Mesendoderm (in vitro differentiated cells): ENCODE data around the gene LRRC40.
A peak's percentile ranks its signal among the peaks of the same experiment; 100 is the strongest.

Experiments
- DNase-seq: peaks from one replicate; pipeline ENCODE4 v3.0.0; 2013
- H2AK5ac ChIP-seq: 2 replicates; pipeline ENCODE4 v1.6.1; 2013; ENCODE audit warnings: low read length, inconsistent platforms
- H2BK120ac ChIP-seq: 2 replicates; pipeline ENCODE4 v1.6.1; 2013; ENCODE audit warnings: low read depth, mild to moderate bottlenecking, low read length, moderate library complexity, mixed read lengths
- H2BK15ac ChIP-seq: replicated peaks from 2 replicates; pipeline ENCODE4 v1.6.1; 2013; ENCODE audit warnings: low read depth, mild to moderate bottlenecking, moderate library complexity
- H2BK5ac ChIP-seq: 2 replicates; pipeline ENCODE4 v1.6.1; 2013; ENCODE audit warnings: low read length, inconsistent platforms
- H3K18ac ChIP-seq: 2 replicates; pipeline ENCODE4 v1.6.1; 2013; ENCODE audit warnings: mild to moderate bottlenecking, low read length, mixed read lengths
- H3K23ac ChIP-seq: one replicate; pipeline ENCODE4 v1.6.1; 2013; ENCODE audit warnings: low read length
- H3K27ac ChIP-seq: 2 replicates; pipeline ENCODE4 v1.5.1; 2013; ENCODE audit warnings: low read depth, mild to moderate bottlenecking, inconsistent platforms, low read length, moderate library complexity
- H3K27me3 ChIP-seq: 2 replicates; pipeline ENCODE4 v1.6.1; 2013; ENCODE audit warnings: low read length, control low read depth, mild to moderate bottlenecking, inconsistent platforms; ENCODE audit not compliant: insufficient read depth, poor library complexity
- H3K36me3 ChIP-seq: 2 replicates; pipeline ENCODE4 v1.6.1; 2013; ENCODE audit warnings: low read length, inconsistent platforms; ENCODE audit not compliant: control insufficient read depth, insufficient read depth
- H3K4ac ChIP-seq: one replicate; pipeline ENCODE4 v1.6.1; 2013; ENCODE audit warnings: low read depth, mild to moderate bottlenecking, low read length, moderate library complexity
- H3K4me1 ChIP-seq: 2 replicates; pipeline ENCODE4 v1.6.1; 2013; ENCODE audit warnings: low read depth, low read length, inconsistent platforms; ENCODE audit not compliant: control insufficient read depth
- H3K4me2 ChIP-seq: 2 replicates; pipeline ENCODE4 v1.6.1; 2013; ENCODE audit warnings: low read length
- H3K4me3 ChIP-seq: 2 replicates; pipeline ENCODE4 v1.5.1; 2013; ENCODE audit warnings: mild to moderate bottlenecking, low read length
- H3K56ac ChIP-seq: one replicate; pipeline ENCODE4 v1.6.1; 2013; ENCODE audit warnings: low read length
- H3K79me1 ChIP-seq: 2 replicates; pipeline ENCODE4 v1.6.1; 2013; ENCODE audit warnings: low read length, inconsistent platforms
- H3K79me2 ChIP-seq: 2 replicates; pipeline ENCODE4 v1.6.1; 2013; ENCODE audit warnings: mild to moderate bottlenecking, low read length; ENCODE audit not compliant: control insufficient read depth, insufficient read depth
- H3K9ac ChIP-seq: 2 replicates; pipeline ENCODE4 v1.6.1; 2013; ENCODE audit warnings: low read length, inconsistent platforms
- H4K5ac ChIP-seq: one replicate; pipeline ENCODE4 v1.6.1; 2013; ENCODE audit warnings: low read length
- H4K8ac ChIP-seq: one replicate; pipeline ENCODE4 v1.6.1; 2013; ENCODE audit warnings: low read depth, mild to moderate bottlenecking, control low read depth, low read length, moderate library complexity
- WGBS: extraction: QIAGEN DNeasy Blood & Tissue Kit; methylation state at CpG from one replicate; pipeline ENCODE4 v1.1.7; 2013; ENCODE audit warnings: low lambda C conversion rate, missing lambda C conversion rate; ENCODE audit not compliant: insufficient coverage; ENCODE audit errors: extremely low coverage; 5-methylcytosine and 5-hydroxymethylcytosine counted together

The LRRC40 gene

GRCh38 chr1:70112838-70113237 lies 92.5 kb downstream of the LRRC40 start:
- no peak overlapping the region for H3K18ac ChIP-seq
- no peak overlapping the region for H3K4ac ChIP-seq
- H2BK120ac ChIP-seq = no peak overlapping the region
- H2AK5ac ChIP-seq = no peak overlapping the region
- H3K23ac ChIP-seq = no peak overlapping the region
- H3K27ac ChIP-seq = no peak overlapping the region
- peak; percentile 8 for DNase-seq
- no peaks in the 10 kb centered on the region for H3K36me3 ChIP-seq
- no peak overlapping the region for H3K56ac ChIP-seq
- WGBS = no CpG with 5 or more reads among the region's 5 CpGs
- no peak overlapping the region for H3K9ac ChIP-seq
- no peak overlapping the region for H2BK5ac ChIP-seq
- H2BK15ac ChIP-seq = no peak overlapping the region
- no peaks in the 10 kb centered on the region for H3K79me1 ChIP-seq
- H4K5ac ChIP-seq = no peak overlapping the region
- H3K4me3 ChIP-seq = no peak overlapping the region
- no peak overlapping the region for H3K4me2 ChIP-seq
- no peaks in the 10 kb centered on the region for H3K27me3 ChIP-seq
- no peaks in the 10 kb centered on the region for H3K79me2 ChIP-seq
- H3K4me1 ChIP-seq = no peaks in the 10 kb centered on the region
- no peak overlapping the region for H4K8ac ChIP-seq

- Histone ChIP-seq H3K4me1 (no peaks in the 10 kb centered on the region), H2BK5ac (no peak overlapping the region), H3K79me1 (no peaks in the 10 kb centered on the region), H2BK120ac (no peak overlapping the region), H3K18ac (no peak overlapping the region), H4K8ac (no peak overlapping the region), H2AK5ac (no peak overlapping the region), H2BK15ac (no peak overlapping the region), H3K27me3 (no peaks in the 10 kb centered on the region), H3K4me2 (no peak overlapping the region), H3K79me2 (no peaks in the 10 kb centered on the region), H3K27ac (no peak overlapping the region), H4K5ac (no peak overlapping the region), H3K56ac (no peak overlapping the region), H3K4ac (no peak overlapping the region), H3K36me3 (no peaks in the 10 kb centered on the region), H3K9ac (no peak overlapping the region), H3K23ac (no peak overlapping the region), H3K4me3 (no peak overlapping the region)
- DNase-seq = no peak
- no CpG with 5 or more reads among the region's 5 CpGs for WGBS
These were observed 96.1 kb downstream of the LRRC40 start for GRCh38 chr1:70109241-70109640.

- no peak overlapping the region for H2BK120ac ChIP-seq
- H2AK5ac ChIP-seq = no peak overlapping the region
- no peaks in the 10 kb centered on the region for H3K36me3 ChIP-seq
- H3K4me1 ChIP-seq = no peaks in the 10 kb centered on the region
- no peak overlapping the region for H3K4ac ChIP-seq
- DNase-seq = no peak
- no peak overlapping the region for H2BK15ac ChIP-seq
- no peak overlapping the region for H4K5ac ChIP-seq
- H3K56ac ChIP-seq = no peak overlapping the region
- H3K4me3 ChIP-seq = no peak overlapping the region
- no peak overlapping the region for H3K9ac ChIP-seq
- no peak overlapping the region for H3K18ac ChIP-seq
- no peak overlapping the region for H3K27ac ChIP-seq
- H3K23ac ChIP-seq = no peak overlapping the region
- WGBS = no CpG with 5 or more reads among the region's 1 CpG
- H3K79me1 ChIP-seq = no peaks in the 10 kb centered on the region
- no peak overlapping the region for H4K8ac ChIP-seq
- no peaks in the 10 kb centered on the region for H3K79me2 ChIP-seq
- no peak overlapping the region for H2BK5ac ChIP-seq
- H3K4me2 ChIP-seq = no peak overlapping the region
- H3K27me3 ChIP-seq = no peaks in the 10 kb centered on the region
These were observed 101.6 kb downstream of the LRRC40 start for GRCh38 chr1:70103770-70104169.

GRCh38 chr1:70101774-70102173 lies 103.6 kb downstream of the LRRC40 start:
- H3K9ac ChIP-seq = no peak overlapping the region
- no peaks in the 10 kb centered on the region for H3K79me1 ChIP-seq
- no peak overlapping the region for H2AK5ac ChIP-seq
- H2BK5ac ChIP-seq = no peak overlapping the region
- no peak overlapping the region for H3K4me3 ChIP-seq
- no peak overlapping the region for H2BK120ac ChIP-seq
- H2BK15ac ChIP-seq = no peak overlapping the region
- no peak overlapping the region for H3K56ac ChIP-seq
- no peak overlapping the region for H3K4ac ChIP-seq
- no peak overlapping the region for H3K18ac ChIP-seq
- H4K8ac ChIP-seq = no peak overlapping the region
- H3K23ac ChIP-seq = no peak overlapping the region
- no peak overlapping the region for H3K4me2 ChIP-seq
- no peak overlapping the region for H3K27ac ChIP-seq
- H3K4me1 ChIP-seq = no peaks in the 10 kb centered on the region
- no peak overlapping the region for H4K5ac ChIP-seq
- no CpG with 5 or more reads among the region's 1 CpG for WGBS
- H3K79me2 ChIP-seq = no peaks in the 10 kb centered on the region
- H3K27me3 ChIP-seq = no peaks in the 10 kb centered on the region
- H3K36me3 ChIP-seq = no peaks in the 10 kb centered on the region
- peak; percentile 37 for DNase-seq

DNA sequence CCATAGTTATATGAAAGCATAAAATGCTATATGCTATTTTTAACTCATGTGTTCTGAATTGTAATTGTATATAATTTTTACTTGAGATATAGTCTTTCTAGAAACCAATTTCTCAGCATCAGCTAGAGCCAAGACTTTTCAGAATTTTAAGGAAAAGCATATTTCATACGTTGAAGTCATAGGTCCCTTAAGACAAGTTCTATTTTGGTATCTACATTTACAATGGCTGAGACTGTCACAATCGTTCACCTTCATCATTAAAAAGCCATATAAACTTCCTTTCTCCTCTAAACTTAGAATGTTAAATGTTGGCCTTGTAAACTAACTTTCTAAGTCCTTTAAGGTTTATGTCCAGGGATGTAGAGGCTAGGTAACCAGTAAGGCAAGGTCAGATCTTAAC lies 104.1 kb downstream of the LRRC40 start:
- Histone ChIP-seq H3K4me1 (no peaks in the 10 kb centered on the region), H4K5ac (no peak overlapping the region), H3K79me1 (no peaks in the 10 kb centered on the region), H3K36me3 (no peaks in the 10 kb centered on the region), H3K27me3 (no peaks in the 10 kb centered on the region), H2BK5ac (no peak overlapping the region), H2BK120ac (no peak overlapping the region), H3K18ac (no peak overlapping the region), H3K56ac (no peak overlapping the region), H3K9ac (no peak overlapping the region), H3K79me2 (no peaks in the 10 kb centered on the region), H3K4me2 (no peak overlapping the region), H3K23ac (no peak overlapping the region), H3K27ac (no peak overlapping the region), H3K4ac (no peak overlapping the region), H4K8ac (no peak overlapping the region), H2AK5ac (no peak overlapping the region), H3K4me3 (no peak overlapping the region), H2BK15ac (no peak overlapping the region)
- DNase-seq = no peak
- WGBS = no CpG with 5 or more reads among the region's 2 CpGs
